AG04449 (cell line): ENCODE data around the gene INTS6L.

Source experiments
- CTCF ChIA-PET: fragments of 350-600 bp; formaldehyde crosslinking; extraction: SDS; loops from one replicate; lab custom pipeline; 2021; ENCODE audit warnings: antibody characterized with exemption; lab: Yijun Ruan, JAX
- POLR2A ChIA-PET: fragments of 400-600, 350-600 bp; formaldehyde crosslinking; extraction: SDS; loops from one replicate; lab custom pipeline; 2020; ENCODE audit warnings: antibody characterized with exemption, inconsistent platforms; lab: Yijun Ruan, JAX
- DNase-seq: peaks from one replicate; pipeline ENCODE4 v3.0.0-alpha.2; 2010; ENCODE audit warnings: low read depth, low spot score
- H3K4me3 ChIP-seq: 2 replicates; pipeline ENCODE4 v1.5.1; 2011; ENCODE audit warnings: low read depth, mild to moderate bottlenecking, control low read depth, low read length
- CTCF ChIP-seq: IDR thresholded peaks from one replicate; pipeline ENCODE4 v1.5.1; 2011; ENCODE audit warnings: mild to moderate bottlenecking, moderate library complexity, low read length, control low read depth, inconsistent platforms; ENCODE audit not compliant: insufficient read depth; ENCODE audit errors: missing control alignments

INTS6L gene

GRCh38 chrX:135520022-135520552 is 373 bp upstream of the INTS6L start:
- TF ChIP-seq CTCF: no peak
- peak overlapping the region; percentile 50 for H3K4me3 ChIP-seq
- ChIA-PET POLR2A (no interaction called here), CTCF (no interaction called here)
- DNase-seq: peak; percentile 36

GRCh38 chrX:135521405-135522131 is 1.1 kb downstream of the INTS6L start:
- ChIA-PET POLR2A (interaction anchor here (0.6 to 0.7 kb wide), 2 partner anchors 27 to 737 kb away, joined by 3 to 6 read pairs; no protein-coding TSS in a partner anchor), CTCF (interaction anchor here (1.4 kb wide), 1 partner anchor 46 kb away, joined by 5 read pairs; no protein-coding TSS in a partner anchor)
- peak; percentile 1 for TF ChIP-seq CTCF
- DNase-seq: peak; percentile 49
- peak overlapping the region; percentile 67 for H3K4me3 ChIP-seq

GRCh38 chrX:135522132-135522530 is 1.7 kb downstream of the INTS6L start:
- no peak for DNase-seq
- ChIA-PET POLR2A (interaction anchor here (0.6 kb wide), 1 partner anchor 737 kb away, joined by 6 read pairs; no protein-coding TSS in a partner anchor), CTCF (interaction anchor here (1.4 kb wide), 2 partner anchors 22 to 45 kb away, joined by 3 to 5 read pairs; no protein-coding TSS in a partner anchor)
- peak overlapping the region; percentile 60 for H3K4me3 ChIP-seq
- TF ChIP-seq CTCF: no peak

GRCh38 chrX:135522878-135523693 is 2.6 kb downstream of the INTS6L start:
- POLR2A ChIA-PET: no interaction called here
- no peak overlapping the region for H3K4me3 ChIP-seq
- CTCF ChIA-PET: interaction anchor here (1.4 kb wide), 1 partner anchor 21 kb away, joined by 3 read pairs; no protein-coding TSS in a partner anchor

GRCh38 chrX:135528254-135528653 is 7.8 kb downstream of the INTS6L start:
- no peak for TF ChIP-seq CTCF
- no peak overlapping the region for H3K4me3 ChIP-seq
- POLR2A ChIA-PET: no interaction called here
- DNase-seq: no peak
- CTCF ChIA-PET: no interaction called here

More at GRCh38 chrX:135522878-135523693, 2.6 kb downstream of the INTS6L start:
- TF ChIP-seq CTCF: no peak
- DNase-seq: no peak

- no peak for TF ChIP-seq CTCF
- POLR2A ChIA-PET: no interaction called here
- DNase-seq: no peak
- CTCF ChIA-PET: no interaction called here
- H3K4me3 ChIP-seq: no peak overlapping the region
Observed at GRCh38 chrX:135528756-135529155, 8.3 kb downstream of the INTS6L start.
